ENCODE results near the gene CACNA1G. TPM values are rescaled to one million over a fixed set of nuclear protein-coding genes. Genes with fewer than 3 reads are reported as not detected.

Gene CACNA1G
- total RNA-seq, 1 donor from 2014 or later: 0.10 TPM

DNA sequence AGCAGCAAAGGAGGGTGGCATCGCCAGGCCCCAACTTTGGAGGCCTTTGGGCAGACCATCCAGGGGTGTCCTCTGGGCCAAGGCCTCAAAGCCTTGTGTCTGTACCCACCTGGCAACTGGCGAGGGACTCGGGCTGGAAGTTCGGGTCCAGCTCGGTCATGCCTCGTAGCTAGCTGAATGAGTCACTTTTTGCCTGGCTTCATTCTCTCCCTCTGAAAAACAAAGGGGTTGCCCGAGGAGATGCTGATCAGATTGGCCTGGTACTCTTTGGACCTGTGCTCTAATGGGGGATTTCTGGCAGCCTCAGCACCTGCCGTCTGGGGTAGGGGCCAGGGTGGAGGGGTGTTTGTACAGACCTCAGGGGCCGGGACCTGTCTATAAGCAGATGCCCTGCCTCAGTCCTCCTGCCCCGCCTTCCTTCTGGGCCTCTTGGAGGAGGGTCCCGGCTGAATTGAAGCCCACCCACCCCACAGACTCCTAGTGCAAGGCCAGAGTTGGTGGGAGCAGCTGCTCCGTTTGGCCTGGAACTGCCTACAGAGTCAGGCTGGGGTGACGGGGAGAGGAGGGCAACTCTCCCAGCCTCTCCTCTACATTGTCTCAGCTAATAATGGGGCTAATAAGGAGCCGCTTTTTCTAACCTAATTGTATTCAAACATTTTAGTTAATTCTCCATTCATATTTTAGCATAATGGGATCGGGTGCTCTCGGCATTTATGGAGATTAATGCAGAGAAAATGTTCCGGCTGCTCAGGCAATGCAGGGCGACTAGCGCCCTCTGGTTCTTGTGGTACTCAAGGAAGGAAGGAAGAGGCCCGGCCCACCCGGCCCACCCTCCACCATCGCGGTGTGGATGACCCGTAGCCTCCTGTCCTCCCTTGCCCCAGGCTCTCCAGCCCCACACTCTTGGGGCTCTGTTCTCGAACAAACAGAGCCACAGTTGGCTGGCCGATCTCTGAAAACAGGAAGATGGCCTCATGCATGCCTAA lies 52.8 kb downstream of the CACNA1G start:
- peak; percentile 41 for DNase-seq (ENCODE audit: low read depth)

DNA sequence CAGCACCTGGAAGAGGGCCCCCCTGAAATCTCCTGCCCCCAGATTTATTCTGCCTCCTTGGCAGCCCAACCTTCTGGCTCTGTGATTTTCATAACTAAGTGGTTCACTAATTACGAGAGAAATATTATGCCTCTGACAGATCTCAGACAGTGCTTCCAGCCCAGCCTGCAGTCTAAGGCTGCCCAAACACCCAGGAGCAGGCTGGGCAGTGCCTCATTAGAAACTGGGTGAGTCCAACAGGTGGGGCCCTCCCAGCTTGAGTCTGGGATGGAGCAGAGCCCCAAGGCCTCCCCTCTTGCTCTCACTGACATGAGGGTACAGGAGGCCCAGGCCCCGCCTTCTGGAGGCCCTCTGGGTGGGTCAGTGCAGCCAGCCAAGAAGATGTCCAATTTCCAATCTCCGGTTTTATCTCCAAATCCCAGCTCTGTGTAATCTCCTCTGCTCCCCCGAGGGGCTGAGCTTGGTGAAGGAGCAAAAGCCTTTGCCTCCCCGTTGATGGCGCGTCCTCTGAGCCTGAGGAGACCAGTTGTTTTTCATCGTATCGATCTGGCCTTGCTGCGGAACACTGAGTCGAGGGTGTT lies 54.0 kb downstream of the CACNA1G start:
- DNase-seq (ENCODE audit: low read depth): no peak

DNA sequence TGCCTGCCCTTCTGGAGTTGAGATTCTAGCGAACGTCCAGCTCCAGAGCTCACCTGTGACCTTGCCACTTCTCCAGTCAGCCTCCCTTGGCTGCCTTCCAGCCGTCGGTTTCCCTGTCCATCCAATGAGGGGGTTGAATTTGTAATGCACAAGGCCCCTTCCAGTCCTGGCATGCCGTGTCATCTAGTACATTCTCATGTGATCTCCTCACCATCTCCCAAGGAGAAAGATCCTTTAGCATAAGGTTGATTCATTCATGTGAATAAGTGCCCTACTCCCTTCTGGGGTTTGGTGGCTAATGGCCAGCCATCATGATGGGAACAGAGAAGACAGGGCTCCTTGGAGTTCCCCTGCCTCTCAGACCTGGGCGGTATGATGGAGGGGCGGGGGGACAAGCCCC lies 55.3 kb downstream of the CACNA1G start:
- DNase-seq (ENCODE audit: low read depth): no peak

DNA sequence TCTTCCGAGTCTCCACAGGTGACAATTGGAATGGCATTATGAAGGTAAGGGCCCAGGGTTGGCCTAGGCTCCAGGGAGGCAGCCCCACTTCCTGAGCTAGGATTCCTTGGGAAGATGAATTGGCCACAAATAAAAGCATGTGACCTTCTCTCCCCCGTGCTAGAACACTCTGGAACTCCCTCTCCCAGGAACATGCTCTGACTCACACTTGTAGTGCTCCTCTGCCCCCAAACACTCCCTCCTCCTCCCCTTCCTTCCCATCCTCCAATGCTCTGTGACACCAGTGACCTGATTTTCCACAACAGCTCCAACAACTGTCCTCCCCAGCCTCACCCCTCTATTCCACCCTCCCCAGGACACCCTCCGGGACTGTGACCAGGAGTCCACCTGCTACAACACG lies 57.8 kb downstream of the CACNA1G start:
- DNase-seq (ENCODE audit: low read depth): peak; percentile 68

DNA sequence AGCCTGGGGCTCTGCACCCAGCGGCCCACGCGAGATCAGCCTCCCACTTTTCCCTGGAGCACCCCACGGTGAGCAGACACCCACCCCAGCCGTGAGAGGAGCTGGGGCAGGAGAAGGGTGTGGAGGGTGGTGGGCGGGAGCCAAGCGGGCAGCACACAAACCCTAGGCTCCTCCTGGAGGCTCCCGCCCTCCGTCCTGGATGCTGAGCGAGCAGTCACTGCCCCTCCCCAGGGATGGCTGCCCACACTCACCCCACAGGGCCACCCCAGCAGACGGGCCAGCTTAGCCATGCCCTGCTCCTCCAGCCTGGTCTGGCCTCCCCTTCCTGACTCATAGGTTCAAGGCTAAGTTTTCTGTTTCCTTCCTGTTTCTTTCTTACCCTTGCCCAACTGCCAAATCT lies 58.4 kb downstream of the CACNA1G start:
- no peak for DNase-seq (ENCODE audit: low read depth)

DNA sequence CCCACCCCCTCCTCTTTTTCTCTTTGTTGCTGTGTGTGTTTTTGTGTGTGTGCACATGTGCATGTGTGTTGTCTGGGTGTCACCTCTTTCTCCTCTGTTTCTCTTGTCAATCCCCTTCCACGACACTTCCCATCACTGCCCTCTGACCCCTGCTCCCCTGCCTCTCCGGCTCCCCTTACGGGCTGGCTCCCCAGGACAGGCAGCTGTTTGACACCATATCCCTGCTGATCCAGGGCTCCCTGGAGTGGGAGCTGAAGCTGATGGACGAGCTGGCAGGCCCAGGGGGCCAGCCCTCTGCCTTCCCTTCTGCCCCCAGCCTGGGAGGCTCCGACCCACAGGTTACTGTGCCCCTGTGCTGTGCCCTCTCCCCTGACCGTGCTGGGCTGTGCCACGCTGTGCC lies 59.0 kb downstream of the CACNA1G start:
- no peak for DNase-seq (ENCODE audit: low read depth)

DNA sequence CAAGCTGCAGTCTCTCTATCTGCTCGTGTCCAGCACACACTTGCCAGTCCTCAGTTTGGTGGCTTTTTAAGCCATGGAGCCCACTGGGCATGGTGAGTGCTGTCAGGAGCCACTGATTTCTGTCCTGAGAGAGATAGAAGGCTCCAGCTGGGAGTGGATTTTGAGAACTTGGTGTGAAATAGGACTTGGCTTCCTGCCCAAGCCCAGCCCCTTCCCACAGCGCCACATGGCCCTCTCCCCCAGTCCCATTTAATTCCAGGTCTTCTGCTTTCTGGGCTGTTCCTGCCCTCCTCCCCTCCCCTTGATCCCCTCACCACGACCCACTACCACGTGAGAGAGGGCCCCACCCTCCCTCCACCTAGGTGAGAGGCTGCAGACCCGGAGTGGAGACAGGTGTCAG lies 59.7 kb downstream of the CACNA1G start:
- DNase-seq (ENCODE audit: low read depth): no peak

DNA sequence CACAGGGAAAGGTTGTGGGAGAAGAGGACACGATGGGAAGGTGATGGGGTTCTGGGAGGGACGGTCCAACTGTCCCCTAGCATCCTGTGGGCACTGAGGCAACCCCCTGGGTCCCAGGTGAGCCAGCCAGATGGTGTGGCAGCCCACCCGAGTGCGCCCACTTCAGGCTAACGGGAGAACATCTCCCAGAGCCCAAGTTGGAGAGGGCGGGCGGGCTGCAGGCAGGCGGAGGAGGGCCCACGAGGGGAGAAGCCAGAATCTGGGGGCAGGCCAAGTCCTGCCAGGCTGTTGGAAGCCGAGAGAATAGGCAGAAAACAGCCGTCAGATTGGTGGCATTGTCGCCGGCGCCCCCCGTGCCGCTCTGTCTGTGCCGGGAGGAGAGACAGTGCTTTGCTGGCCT lies 60.3 kb downstream of the CACNA1G start:
- DNase-seq (ENCODE audit: low read depth): no peak

DNA sequence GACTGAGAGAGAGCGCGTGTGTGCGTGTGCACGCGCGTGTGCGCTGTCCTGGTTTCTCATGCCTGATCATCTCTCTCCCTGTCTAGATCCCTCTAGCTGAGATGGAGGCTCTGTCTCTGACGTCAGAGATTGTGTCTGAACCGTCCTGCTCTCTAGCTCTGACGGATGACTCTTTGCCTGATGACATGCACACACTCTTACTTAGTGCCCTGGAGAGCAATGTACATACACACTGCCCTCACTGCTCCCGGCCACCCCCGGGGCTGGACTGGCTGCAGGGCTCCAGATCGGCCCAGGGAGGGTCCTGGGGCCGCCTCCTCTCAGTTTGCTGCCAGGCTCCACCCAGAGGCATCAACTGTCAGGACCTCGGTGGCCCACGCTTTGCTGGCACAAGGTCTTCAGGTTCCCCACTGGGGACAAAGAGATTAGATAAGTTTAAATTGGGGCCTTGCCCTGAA lies 61.1 kb downstream of the CACNA1G start:
- no peak for DNase-seq (ENCODE audit: low read depth)

DNA sequence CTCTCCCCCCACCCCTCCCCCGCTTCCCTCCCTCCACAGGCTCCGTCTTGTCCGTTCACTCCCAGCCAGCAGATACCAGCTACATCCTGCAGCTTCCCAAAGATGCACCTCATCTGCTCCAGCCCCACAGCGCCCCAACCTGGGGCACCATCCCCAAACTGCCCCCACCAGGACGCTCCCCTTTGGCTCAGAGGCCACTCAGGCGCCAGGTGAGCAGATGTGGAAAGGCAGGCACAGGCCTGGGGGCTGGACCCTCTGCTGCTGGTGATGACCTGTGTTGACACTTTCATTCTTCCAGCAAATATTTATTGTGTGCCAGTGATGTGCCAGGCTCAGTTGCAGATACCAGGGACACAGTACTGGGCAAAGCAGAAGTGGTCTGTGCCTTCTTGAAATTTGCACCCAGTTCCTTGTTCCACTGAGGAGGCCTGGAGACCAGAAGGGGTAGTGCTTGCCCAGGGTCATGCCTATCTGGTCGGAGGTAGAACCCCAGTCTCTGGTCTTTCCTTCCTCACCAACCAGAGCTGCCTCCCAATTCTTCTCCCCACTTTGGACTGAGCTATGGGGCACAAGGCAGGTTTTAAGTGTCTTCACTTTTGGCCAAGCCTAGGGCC lies 63.9 kb downstream of the CACNA1G start:
- no peak for DNase-seq (ENCODE audit: low read depth)

DNA sequence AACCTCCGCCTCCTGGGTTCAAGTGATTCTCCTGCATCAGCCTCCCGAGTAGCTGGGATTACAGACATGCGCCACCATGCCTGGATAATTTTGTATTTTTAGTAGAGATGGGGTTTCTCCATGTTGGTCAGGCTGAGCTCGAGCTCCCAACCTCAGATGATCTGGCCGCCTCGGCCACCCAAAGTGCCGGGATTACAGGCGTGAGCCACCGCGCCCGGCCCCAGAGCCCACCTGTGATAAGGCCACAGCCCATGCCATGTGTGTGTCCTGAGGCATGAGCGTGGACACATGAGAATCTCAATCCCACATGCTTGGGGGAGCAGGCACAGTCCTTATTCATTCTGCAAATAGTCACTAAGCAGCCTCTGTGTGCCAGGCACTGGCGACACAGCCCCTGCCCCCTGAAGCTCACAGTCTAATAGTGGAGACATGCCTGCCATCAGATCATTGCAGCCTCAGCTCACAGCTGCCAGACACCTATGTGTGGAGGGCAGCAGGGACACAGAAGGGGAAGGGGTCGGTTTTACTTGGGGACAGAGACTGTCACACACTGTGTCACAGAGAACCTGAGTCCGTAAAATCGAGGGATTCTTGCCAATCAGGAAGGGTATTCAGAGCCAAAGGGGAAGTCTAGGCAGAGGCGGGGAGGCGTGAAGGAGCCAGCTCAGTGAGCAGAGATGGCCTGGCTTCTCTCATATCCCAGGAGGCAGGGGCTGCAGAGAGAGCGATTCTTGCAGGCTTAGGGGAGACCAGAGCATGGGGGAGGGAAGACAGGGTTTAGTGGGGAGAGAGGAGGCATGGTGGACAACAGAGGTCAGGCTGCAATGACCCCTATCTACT lies 64.7 kb downstream of the CACNA1G start:
- DNase-seq (ENCODE audit: low read depth): no peak

DNA sequence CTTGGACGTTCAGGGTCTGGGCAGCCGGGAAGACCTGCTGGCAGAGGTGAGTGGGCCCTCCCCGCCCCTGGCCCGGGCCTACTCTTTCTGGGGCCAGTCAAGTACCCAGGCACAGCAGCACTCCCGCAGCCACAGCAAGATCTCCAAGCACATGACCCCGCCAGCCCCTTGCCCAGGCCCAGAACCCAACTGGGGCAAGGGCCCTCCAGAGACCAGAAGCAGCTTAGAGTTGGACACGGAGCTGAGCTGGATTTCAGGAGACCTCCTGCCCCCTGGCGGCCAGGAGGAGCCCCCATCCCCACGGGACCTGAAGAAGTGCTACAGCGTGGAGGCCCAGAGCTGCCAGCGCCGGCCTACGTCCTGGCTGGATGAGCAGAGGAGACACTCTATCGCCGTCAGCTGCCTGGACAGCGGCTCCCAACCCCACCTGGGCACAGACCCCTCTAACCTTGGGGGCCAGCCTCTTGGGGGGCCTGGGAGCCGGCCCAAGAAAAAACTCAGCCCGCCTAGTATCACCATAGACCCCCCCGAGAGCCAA lies 65.6 kb downstream of the CACNA1G start:
- peak; percentile 58 for DNase-seq (ENCODE audit: low read depth)

DNA sequence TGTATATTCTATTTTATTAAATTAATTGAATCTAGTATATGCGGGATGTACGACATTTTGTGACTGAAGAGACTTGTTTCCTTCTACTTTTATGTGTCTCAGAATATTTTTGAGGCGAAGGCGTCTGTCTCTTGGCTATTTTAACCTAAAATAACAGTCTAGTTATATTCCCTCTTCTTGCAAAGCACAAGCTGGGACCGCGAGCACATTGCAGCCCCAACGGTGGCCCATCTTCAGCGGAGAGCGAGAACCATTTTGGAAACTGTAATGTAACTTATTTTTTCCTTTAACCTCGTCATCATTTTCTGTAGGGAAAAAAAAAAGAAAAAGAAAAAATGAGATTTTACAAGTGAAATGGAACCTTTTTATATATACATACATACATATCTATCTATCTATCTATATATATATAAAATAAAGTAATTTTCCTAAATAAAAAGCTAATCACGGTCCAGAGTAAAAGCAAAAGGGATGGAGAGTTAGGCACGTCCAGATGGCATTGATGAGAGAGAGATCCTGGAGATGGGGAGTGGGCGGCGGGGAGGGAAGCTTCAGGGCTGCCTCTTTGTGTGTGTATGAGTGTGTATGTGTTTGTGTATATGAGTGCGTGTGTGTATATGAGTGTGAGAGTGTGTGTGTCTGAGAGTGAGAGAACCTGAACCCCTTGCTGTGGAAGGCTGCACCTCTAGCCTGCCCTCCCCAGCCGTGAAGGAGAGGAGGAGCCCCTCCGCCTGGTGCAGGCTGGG lies 66.7 kb downstream of the CACNA1G start:
- no peak for DNase-seq (ENCODE audit: low read depth)

DNA sequence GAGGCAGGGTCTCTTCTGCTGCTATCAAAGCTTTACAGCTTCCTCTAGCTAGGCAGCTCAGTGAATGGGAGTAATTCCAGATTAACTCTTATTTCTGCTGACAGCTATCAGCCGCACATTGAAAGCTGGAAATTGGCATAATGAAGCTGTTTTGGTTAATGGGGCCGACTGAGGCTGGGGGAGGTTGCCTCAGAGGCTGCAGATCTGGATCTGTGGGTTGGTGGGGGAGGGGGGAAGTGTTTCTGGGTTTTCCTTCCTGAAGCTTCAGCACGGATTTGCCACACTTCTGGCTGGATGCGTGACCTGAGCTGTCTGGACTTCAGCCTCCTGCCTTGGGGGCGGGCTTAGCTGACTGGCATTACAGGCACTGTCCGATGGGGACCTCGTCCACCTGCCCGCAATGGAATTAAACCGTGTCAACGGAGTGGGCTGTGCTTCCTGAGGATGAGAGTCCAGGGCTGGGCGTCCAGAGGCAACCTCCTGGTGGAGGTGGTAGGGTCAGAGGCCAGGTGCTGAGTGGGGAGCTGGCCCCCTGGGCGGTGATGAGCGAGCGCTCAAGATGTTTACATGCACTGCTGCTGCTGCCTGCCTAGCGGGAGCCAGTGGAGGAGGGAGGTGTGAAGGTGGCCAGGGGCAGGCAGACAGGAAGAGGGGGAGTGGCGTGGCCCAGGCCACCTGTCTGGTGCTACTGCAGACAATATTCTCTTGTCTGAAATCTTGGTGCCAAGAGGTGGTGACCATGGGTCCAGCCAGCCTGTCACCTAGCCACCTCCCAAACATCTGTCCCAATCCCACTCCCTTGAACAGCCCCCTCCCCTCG lies 67.5 kb downstream of the CACNA1G start:
- peak; percentile 50 for DNase-seq (ENCODE audit: low read depth)

DNA sequence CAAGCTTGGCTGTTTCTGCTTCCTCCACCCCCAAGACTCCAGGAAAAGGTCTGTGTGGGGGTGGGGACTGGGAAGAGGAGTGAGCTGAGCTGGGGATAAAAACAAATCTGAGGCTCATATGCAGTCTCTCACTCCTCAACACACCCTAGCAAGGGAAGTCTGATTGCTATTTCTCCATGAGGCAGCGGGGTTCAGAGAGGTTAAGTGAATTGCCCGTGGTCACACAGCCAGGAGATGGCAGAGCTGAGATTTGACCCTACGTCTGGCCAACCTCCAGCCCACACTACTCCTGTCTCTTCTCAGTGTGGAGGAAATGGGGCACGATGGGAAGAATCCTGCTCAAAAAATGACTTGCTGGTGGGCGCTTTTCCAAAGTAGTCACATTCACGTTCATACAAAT lies 69.4 kb downstream of the CACNA1G start:
- DNase-seq (ENCODE audit: low read depth): no peak

DNA sequence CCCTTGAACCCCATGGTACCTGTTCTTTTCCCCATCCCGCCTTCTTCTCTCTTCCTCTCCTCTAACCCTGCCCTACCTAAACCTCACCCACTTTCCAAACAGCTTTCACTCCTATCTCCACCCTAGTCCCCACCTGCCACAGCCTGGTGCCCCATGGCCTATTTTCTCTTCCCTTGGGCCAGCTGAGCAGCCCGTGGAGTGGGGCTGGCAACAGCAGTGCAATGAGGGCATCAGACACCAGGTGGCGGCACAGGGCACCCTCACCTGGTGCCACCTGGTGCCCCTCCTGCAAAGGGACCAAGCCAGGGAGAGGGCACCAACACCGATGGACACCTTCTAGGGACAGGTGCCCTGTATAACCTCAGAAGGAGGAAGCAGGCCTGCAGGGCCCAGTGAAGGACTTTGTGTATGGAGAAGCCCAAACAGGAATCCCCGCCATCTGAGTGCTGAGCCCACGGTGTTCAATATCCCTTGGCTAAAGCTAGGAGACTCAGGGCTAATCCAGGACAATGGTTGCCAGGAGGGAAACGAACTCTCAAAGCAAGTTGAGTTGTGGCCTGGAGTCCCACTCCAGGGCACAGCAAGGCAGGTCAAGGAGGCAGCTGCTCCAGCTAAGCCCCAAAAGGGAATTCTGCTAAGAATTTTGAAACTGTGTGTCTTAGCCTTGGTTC lies 70.1 kb downstream of the CACNA1G start:
- DNase-seq (ENCODE audit: low read depth): no peak

DNA sequence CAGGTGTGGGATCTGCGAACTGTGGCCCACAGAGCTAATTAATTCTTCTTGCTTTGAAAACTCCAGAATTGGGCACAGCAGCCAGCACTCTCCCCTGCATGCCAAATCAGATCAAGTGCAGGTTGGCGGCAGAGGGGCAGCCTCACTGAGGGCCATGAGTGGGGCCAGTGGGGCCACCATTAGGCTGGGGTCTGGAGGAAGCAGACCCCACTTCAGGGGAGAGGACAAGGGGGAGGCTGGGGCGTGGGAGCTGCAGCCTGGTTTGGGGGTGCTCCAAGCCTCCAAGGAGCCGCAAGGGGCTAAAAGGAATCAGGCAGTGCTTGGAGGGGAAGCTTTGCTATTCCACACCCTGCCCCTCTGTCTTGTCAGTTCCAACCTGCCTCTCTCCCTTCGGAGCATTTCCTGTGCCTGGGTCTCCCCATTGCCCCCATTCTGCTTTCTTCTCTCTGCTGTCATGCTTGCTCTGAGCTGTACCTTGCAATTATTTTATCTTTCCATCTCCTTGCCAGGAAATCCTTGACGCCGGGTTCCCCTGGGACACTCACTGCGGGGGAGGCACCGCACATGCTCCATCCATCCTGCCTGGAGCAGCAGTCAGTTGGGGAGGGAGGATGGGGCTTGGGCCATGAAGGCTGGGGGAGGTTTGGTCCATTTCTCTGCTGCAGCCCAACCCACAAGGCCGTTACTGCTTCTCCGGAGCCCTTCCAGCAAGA lies 70.8 kb downstream of the CACNA1G start:
- DNase-seq (ENCODE audit: low read depth): no peak

DNA sequence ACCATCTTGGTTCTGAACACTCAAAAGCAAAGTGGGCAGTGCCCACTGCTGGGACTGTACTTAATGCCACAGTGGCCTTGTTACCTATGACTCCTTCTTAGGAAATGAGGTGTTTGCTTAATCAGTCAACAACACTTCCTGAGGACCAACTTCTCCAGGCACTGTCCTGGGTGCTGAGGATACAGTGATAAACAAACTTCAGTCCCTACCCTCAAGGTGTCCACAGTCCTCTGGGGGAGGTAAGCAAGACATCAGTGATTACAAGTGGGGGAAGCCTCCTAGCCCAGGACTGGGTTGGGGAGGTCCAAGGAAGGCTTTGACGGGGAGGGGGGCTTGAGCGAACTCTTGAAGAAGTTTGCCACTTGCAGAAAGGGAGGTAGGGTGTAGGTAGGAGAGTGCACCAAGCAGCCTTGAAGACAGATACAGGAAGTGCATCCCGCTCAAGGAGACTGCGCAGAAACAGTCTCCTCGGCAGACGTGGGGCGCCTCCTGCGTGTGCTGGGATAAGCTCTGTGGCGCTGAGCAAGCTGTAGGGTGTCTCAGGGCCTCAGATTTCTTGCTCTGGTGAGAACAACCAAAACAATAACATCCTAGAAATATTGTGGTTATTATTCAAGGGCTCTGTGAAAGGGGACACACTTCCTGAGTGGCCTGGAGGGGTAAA lies 71.5 kb downstream of the CACNA1G start:
- peak; percentile 61 for DNase-seq (ENCODE audit: low read depth)

All from renal cortical epithelial cell (primary cell).